ENCODE measurements around the gene PPP3R1.

Gene PPP3R1

GRCh38 chr2:68263632-68264031 lies 11.3 kb upstream of the PPP3R1 start:
- ATAC-seq (ENCODE audit: low read depth) (no peak), DNase-seq (ENCODE audit: low spot score) (no peak)
- Histone ChIP-seq H3K4me1 (ENCODE audit: insufficient read depth, poor library complexity, severe bottlenecking) (no peaks in the 10 kb centered on the region), H3K27ac (ENCODE audit: poor library complexity, severe bottlenecking) (no peak overlapping the region), H3K4me3 (ENCODE audit: severe bottlenecking) (no peak overlapping the region), H3K36me3 (ENCODE audit: low read depth) (no peaks in the 10 kb centered on the region), H3K27me3 (ENCODE audit: insufficient read depth, poor library complexity, severe bottlenecking) (no peaks in the 10 kb centered on the region), H3K9me3 (ENCODE audit: severe bottlenecking) (no peaks in the 10 kb centered on the region)
- no peak for TF ChIP-seq CTCF (IDR thresholded peaks at IDR 0.05; ENCODE audit: poor library complexity, severe bottlenecking)

GRCh38 chr2:68258851-68259250 lies 6.5 kb upstream of the PPP3R1 start:
- Histone ChIP-seq H3K27ac (ENCODE audit: poor library complexity, severe bottlenecking) (no peak overlapping the region), H3K27me3 (ENCODE audit: insufficient read depth, poor library complexity, severe bottlenecking) (no peaks in the 10 kb centered on the region), H3K36me3 (ENCODE audit: low read depth) (no peaks in the 10 kb centered on the region), H3K4me1 (ENCODE audit: insufficient read depth, poor library complexity, severe bottlenecking) (peaks cover 20% of the 10 kb centered on the region), H3K4me3 (ENCODE audit: severe bottlenecking) (no peak overlapping the region), H3K9me3 (ENCODE audit: severe bottlenecking) (no peaks in the 10 kb centered on the region)
- TF ChIP-seq CTCF (IDR thresholded peaks at IDR 0.05; ENCODE audit: poor library complexity, severe bottlenecking), result no peak
- ATAC-seq (ENCODE audit: low read depth) (no peak), DNase-seq (ENCODE audit: low spot score) (no peak)

GRCh38 chr2:68256093-68256450 lies 3.7 kb upstream of the PPP3R1 start:
- no peaks in the 10 kb centered on the region for H3K27me3 ChIP-seq (ENCODE audit: insufficient read depth, poor library complexity, severe bottlenecking)
- H3K4me1 ChIP-seq (ENCODE audit: insufficient read depth, poor library complexity, severe bottlenecking), result peaks cover 20% of the 10 kb centered on the region
- TF ChIP-seq CTCF (IDR thresholded peaks at IDR 0.05; ENCODE audit: poor library complexity, severe bottlenecking), result no peak
- no peaks in the 10 kb centered on the region for H3K9me3 ChIP-seq (ENCODE audit: severe bottlenecking)
- no peak for DNase-seq (ENCODE audit: low spot score)
- H3K27ac ChIP-seq (ENCODE audit: poor library complexity, severe bottlenecking), result peak overlapping the region; percentile 9
- no peak overlapping the region for H3K4me3 ChIP-seq (ENCODE audit: severe bottlenecking)
- H3K36me3 ChIP-seq (ENCODE audit: low read depth), result no peaks in the 10 kb centered on the region
- ATAC-seq (ENCODE audit: low read depth), result no peak

- Histone ChIP-seq H3K9me3 (ENCODE audit: severe bottlenecking) (no peaks in the 10 kb centered on the region), H3K27me3 (ENCODE audit: insufficient read depth, poor library complexity, severe bottlenecking) (no peaks in the 10 kb centered on the region), H3K4me1 (ENCODE audit: insufficient read depth, poor library complexity, severe bottlenecking) (peaks cover 34% of the 10 kb centered on the region), H3K4me3 (ENCODE audit: severe bottlenecking) (peak overlapping the region; percentile 73), H3K27ac (ENCODE audit: poor library complexity, severe bottlenecking) (peak overlapping the region; percentile 87), H3K36me3 (ENCODE audit: low read depth) (peaks cover 14% of the 10 kb centered on the region)
- DNase-seq (ENCODE audit: low spot score) (no peak), ATAC-seq (ENCODE audit: low read depth) (no peak; the same call in 2 of the 3 replicates)
- no peak for TF ChIP-seq CTCF (IDR thresholded peaks at IDR 0.05; ENCODE audit: poor library complexity, severe bottlenecking)
Measured at GRCh38 chr2:68253219-68254068, 1.1 kb upstream of the PPP3R1 start.

GRCh38 chr2:68251855-68252399 lies 405 bp downstream of the PPP3R1 start:
- H3K4me3 ChIP-seq (ENCODE audit: severe bottlenecking), result peak overlapping the region; percentile 73
- no peak for DNase-seq (ENCODE audit: low spot score)
- H3K9me3 ChIP-seq (ENCODE audit: severe bottlenecking), result no peaks in the 10 kb centered on the region
- no peak for TF ChIP-seq CTCF (IDR thresholded peaks at IDR 0.05; ENCODE audit: poor library complexity, severe bottlenecking)
- H3K36me3 ChIP-seq (ENCODE audit: low read depth), result peaks cover 14% of the 10 kb centered on the region
- no peaks in the 10 kb centered on the region for H3K27me3 ChIP-seq (ENCODE audit: insufficient read depth, poor library complexity, severe bottlenecking)
- peak overlapping the region; percentile 87 for H3K27ac ChIP-seq (ENCODE audit: poor library complexity, severe bottlenecking)
- ATAC-seq (ENCODE audit: low read depth), result no peak
- peaks cover 39% of the 10 kb centered on the region for H3K4me1 ChIP-seq (ENCODE audit: insufficient read depth, poor library complexity, severe bottlenecking)

Data from RWPE2 (cell line).